B cell (primary cell): Measurements from ENCODE around the gene GMEB2.
"Not testable (repeated sequence)": the region's sequence is repeated elsewhere in the genome, so short reads cannot be mapped to it uniquely, and the experiment has no call there.

Experiments
- EZH2 ChIP-seq: IDR thresholded peaks from 2 replicates; pipeline ENCODE4 v1.6.1; 2012; ENCODE audit warnings: borderline replicate concordance, low read depth, mild to moderate bottlenecking, moderate library complexity, low read length; ENCODE audit not compliant: insufficient read depth, poor library complexity, severe bottlenecking
- TF ChIP-seq, protein P1 (sequence below): fragments of 200-600 bp; IDR thresholded peaks from one replicate; pipeline ENCODE4 v1.8.0; 2022; ENCODE audit warnings: antibody characterized with exemption, mild to moderate bottlenecking

DNA sequence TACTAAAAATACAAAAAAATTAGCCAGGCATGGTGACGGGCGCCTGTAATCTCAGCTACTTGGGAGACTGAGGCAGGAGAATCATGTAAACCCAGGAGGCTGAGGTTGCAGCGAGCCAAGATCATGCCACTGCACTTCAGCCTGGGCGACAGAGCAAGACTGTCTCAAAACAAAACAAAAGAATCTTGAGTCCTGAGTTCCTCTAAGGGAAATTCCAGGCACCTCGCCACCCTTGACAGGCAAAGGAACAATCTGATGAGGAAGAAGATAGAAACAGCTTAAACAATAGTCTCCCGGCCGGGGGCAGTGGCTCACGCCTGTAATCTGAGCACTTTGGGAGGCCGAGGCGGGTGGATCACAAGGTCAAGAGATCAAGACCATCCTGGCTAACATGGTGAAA is 4.5 kb upstream of the GMEB2 start:
- TF ChIP-seq, protein P1, sequence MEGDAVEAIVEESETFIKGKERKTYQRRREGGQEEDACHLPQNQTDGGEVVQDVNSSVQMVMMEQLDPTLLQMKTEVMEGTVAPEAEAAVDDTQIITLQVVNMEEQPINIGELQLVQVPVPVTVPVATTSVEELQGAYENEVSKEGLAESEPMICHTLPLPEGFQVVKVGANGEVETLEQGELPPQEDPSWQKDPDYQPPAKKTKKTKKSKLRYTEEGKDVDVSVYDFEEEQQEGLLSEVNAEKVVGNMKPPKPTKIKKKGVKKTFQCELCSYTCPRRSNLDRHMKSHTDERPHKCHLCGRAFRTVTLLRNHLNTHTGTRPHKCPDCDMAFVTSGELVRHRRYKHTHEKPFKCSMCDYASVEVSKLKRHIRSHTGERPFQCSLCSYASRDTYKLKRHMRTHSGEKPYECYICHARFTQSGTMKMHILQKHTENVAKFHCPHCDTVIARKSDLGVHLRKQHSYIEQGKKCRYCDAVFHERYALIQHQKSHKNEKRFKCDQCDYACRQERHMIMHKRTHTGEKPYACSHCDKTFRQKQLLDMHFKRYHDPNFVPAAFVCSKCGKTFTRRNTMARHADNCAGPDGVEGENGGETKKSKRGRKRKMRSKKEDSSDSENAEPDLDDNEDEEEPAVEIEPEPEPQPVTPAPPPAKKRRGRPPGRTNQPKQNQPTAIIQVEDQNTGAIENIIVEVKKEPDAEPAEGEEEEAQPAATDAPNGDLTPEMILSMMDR: not testable (repeated sequence)
- TF ChIP-seq EZH2: not testable (repeated sequence)
